Upper lobe of right lung (tissue), 1 donor: ENCODE data around the gene HMGXB3. TPM values are rescaled to one million over a fixed set of nuclear protein-coding genes. Genes with fewer than 3 reads are reported as not detected.

Experiments
- ATAC-seq: fragments of 200-7000 bp; cut with Tn5 transposase; one replicate; pipeline ENCODE4 v1.9.1; 2020; ENCODE audit warnings: mild to moderate bottlenecking, moderate library complexity
- DNase-seq: peaks from one replicate; pipeline ENCODE4 v3.0.0-alpha.2; 2020
- H3K27ac ChIP-seq: fragments of 200-600 bp; one replicate; pipeline ENCODE4 v1.8.0; 2022
- H3K27me3 ChIP-seq: fragments of 200-600 bp; one replicate; pipeline ENCODE4 v1.8.0; 2022; ENCODE audit warnings: mild to moderate bottlenecking
- H3K36me3 ChIP-seq: fragments of 200-600 bp; one replicate; pipeline ENCODE4 v1.8.0; 2022
- H3K4me1 ChIP-seq: fragments of 200-600 bp; one replicate; pipeline ENCODE4 v1.8.0; 2022
- H3K4me3 ChIP-seq: fragments of 200-600 bp; one replicate; pipeline ENCODE4 v1.8.0; 2022; ENCODE audit warnings: mild to moderate bottlenecking
- H3K9me3 ChIP-seq: fragments of 200-600 bp; one replicate; pipeline ENCODE4 v1.8.0; 2022
- CTCF ChIP-seq: fragments of 200-600 bp; IDR thresholded peaks from one replicate; pipeline ENCODE4 v1.8.0; 2022; ENCODE audit warnings: antibody characterized with exemption
- intact Hi-C: fragments of 100-400 bp; cut with DNase I; formaldehyde crosslinking; loops from one replicate; pipeline ENCODE4 v1.11.0; 2022
- total RNA-seq: library from RNA; stranded (reverse); fragmentation: NEBNext Ultra II Directional; extraction: Animal tissue kit (Norgen Biotek cat#: 25700); gene quantifications from one replicate; pipeline ENCODE4 v1.2.1, GENCODE V29; 2021
- donor health status: DM: no; HTN: yes; CAD: no; lungs with severe emphysema.

The HMGXB3 gene
- total RNA-seq, 1 donor from 2014 or later, result 33.7 TPM

DNA sequence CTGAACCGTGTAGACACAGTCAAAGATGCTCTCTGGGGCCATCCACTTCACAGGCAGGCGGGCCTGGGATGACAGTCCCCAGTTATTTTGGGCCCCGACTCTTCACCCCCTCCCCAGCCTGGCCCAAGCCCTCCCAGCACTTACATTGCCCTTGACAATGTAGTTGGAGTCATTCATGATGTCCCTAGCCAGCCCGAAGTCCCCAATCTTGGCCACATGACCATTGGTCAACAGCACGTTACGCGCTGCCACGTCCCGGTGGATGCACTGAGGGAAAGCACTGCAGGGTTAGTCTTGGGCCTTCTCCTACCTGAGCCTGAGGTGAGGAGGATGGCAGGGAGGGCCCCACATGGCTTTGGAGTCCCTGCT, 55.5 kb downstream of the HMGXB3 start:
- Histone ChIP-seq H3K27ac (no peak overlapping the region), H3K36me3 (peaks cover 46% of the 10 kb centered on the region), H3K4me1 (no peaks in the 10 kb centered on the region), H3K4me3 (no peak overlapping the region), H3K27me3 (no peaks in the 10 kb centered on the region), H3K9me3 (no peaks in the 10 kb centered on the region)
- no peak for TF ChIP-seq CTCF
- intact Hi-C loops, result no loop called here
- ATAC-seq (no peak), DNase-seq (no peak)

DNA sequence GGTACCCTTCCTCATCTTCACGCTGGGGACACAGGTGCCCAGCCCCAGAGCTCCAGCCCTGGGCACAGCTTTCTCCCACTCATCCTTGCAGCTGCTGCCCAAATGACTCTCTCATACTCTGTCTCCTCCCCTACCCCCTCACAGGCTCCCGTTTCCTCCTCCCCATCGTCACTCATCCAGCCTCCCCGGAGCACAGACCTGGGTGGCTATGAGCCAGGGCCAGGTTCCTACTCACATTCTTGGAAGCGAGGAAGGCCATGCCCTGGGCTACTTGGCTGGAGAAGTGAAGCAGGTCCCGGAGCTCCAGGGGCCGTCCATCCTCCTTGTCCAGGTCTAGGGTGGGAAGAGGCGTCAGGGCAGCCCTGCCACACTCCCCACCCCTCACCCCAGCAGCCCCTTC, 56.5 kb downstream of the HMGXB3 start:
- Histone ChIP-seq H3K36me3 (peaks cover 36% of the 10 kb centered on the region), H3K27ac (no peak overlapping the region), H3K4me3 (no peak overlapping the region), H3K9me3 (no peaks in the 10 kb centered on the region), H3K27me3 (no peaks in the 10 kb centered on the region), H3K4me1 (no peaks in the 10 kb centered on the region)
- DNase-seq (no peak), ATAC-seq (no peak)
- intact Hi-C loops, result no loop called here
- no peak for TF ChIP-seq CTCF

GRCh38 chr5:150057511-150057910, 57.0 kb downstream of the HMGXB3 start:
- Histone ChIP-seq H3K4me1 (no peaks in the 10 kb centered on the region), H3K27ac (no peak overlapping the region), H3K4me3 (no peak overlapping the region), H3K36me3 (peaks cover 32% of the 10 kb centered on the region), H3K9me3 (no peaks in the 10 kb centered on the region), H3K27me3 (no peaks in the 10 kb centered on the region)
- ATAC-seq, result no peak
- TF ChIP-seq CTCF, result no peak
- intact Hi-C loops, result no loop called here
- DNase-seq, result no peak

DNA sequence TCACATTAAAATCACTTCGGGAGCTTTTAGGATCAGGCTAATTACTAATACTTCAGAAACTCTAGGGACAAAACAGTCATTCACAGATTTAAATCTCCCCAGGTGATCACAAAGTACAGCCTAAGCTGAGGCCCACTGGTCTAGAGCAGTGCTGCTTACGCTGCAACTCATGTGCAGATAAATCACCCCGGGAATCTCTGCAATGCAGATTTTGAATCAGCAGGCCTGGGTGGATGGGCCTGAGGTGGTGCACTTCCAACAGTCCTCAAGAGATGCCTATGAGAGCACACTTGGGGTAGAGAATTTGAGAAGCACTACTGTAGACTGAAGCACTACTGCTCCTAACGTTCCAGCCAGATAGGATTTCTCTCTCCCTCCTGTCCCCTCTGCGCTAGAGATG, 57.5 kb downstream of the HMGXB3 start:
- Histone ChIP-seq H3K9me3 (no peaks in the 10 kb centered on the region), H3K4me3 (no peak overlapping the region), H3K4me1 (no peaks in the 10 kb centered on the region), H3K27ac (no peak overlapping the region), H3K27me3 (no peaks in the 10 kb centered on the region), H3K36me3 (peaks cover 27% of the 10 kb centered on the region)
- ATAC-seq, result no peak
- intact Hi-C loops, result no loop called here
- TF ChIP-seq CTCF, result no peak
- no peak for DNase-seq

GRCh38 chr5:150058480-150059126, 58.1 kb downstream of the HMGXB3 start:
- Histone ChIP-seq H3K4me1 (no peaks in the 10 kb centered on the region), H3K27ac (peak overlapping the region; percentile 11), H3K4me3 (no peak overlapping the region), H3K9me3 (no peaks in the 10 kb centered on the region), H3K36me3 (peaks cover 21% of the 10 kb centered on the region), H3K27me3 (no peaks in the 10 kb centered on the region)
- DNase-seq (no peak), ATAC-seq (peak; percentile 85)
- intact Hi-C loops, result no loop called here
- no peak for TF ChIP-seq CTCF

DNA sequence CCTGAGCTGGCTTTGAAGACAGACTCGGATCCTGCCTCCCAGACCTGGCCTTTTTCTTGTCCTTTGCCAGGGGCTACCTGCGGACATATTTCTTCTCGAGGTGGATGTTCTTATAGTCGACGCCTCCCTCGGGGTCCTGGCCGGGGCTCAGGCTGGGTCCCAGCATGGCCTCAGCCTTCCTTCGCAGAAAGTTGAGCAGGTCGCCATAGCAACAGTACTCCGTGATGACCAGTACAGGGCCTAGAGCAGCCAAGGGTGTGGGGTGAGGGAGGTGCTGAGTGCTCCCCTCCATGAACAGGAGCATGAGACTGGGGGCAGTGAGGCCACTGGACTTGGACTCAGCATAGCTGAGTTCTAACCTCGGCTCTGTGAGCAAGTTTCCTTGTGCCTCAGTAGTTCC, 59.1 kb downstream of the HMGXB3 start:
- TF ChIP-seq CTCF, result no peak
- Histone ChIP-seq H3K9me3 (no peaks in the 10 kb centered on the region), H3K36me3 (peaks cover 10% of the 10 kb centered on the region), H3K4me3 (no peak overlapping the region), H3K27ac (no peak overlapping the region), H3K4me1 (no peaks in the 10 kb centered on the region), H3K27me3 (no peaks in the 10 kb centered on the region)
- intact Hi-C loops, result no loop called here
- no peak for DNase-seq
- no peak for ATAC-seq
